ENCODE data around the gene NBAS. TPM values are rescaled to one million over a fixed set of nuclear protein-coding genes. Genes with fewer than 3 reads are reported as not detected.

Gene NBAS
- total and polyA plus RNA-seq, 9 of the 15 experiments (the other 6 are each of a cell fraction or from before 2014, with no cell fraction given), result 15.3 to 94.4 (median 69.9) TPM

DNA sequence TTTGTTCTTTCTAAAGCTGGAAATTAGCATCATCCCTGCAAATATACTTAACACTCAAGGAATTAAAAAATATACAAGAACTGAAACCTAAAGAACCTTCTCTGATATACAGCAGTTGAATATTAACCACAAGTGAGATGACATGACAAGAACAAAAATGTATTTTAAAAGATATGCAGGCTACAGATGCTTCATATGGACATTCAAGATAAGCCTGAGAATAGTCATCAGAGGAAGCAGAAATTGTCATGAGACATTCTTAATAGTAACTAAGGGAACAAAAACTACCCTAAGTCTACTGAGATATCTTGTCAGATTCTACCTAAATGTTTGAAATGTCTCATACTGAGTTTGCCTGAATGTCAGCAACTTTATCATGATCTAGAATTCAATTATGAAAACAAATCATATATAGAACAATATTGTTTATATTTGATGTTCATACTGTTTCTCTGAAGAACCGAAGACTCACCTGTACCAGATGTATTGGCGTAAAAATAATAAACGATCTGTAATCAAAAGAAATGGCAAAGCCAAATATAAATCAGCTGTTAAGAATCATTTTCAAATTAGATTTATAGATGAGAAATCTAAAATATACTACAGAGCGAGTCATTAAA lies 4.7 kb downstream of the NBAS start (continued):
- TF ChIP-seq ATF1 (CRISPR knock-in tag; IDR thresholded peaks at IDR 0.05), result no peak
- TF ChIP-seq ATF1 (tag; IDR thresholded peaks at IDR 0.05), result peak; percentile 37; the same call in 1 of the 2 replicates
- no peak for TF ChIP-seq ZNF551 (CRISPR knock-in tag; IDR thresholded peaks at IDR 0.05)
- no peak for TF ChIP-seq XRCC5 (IDR thresholded peaks at IDR 0.05; ENCODE audit: low read depth, low read length)
- TF ChIP-seq ZNF212 (CRISPR knock-in tag; IDR thresholded peaks at IDR 0.05), result no peak
- no peak for TF ChIP-seq POLR2G (IDR thresholded peaks at IDR 0.05; ENCODE audit: low read depth, low read length)
- TF ChIP-seq, protein P1, sequence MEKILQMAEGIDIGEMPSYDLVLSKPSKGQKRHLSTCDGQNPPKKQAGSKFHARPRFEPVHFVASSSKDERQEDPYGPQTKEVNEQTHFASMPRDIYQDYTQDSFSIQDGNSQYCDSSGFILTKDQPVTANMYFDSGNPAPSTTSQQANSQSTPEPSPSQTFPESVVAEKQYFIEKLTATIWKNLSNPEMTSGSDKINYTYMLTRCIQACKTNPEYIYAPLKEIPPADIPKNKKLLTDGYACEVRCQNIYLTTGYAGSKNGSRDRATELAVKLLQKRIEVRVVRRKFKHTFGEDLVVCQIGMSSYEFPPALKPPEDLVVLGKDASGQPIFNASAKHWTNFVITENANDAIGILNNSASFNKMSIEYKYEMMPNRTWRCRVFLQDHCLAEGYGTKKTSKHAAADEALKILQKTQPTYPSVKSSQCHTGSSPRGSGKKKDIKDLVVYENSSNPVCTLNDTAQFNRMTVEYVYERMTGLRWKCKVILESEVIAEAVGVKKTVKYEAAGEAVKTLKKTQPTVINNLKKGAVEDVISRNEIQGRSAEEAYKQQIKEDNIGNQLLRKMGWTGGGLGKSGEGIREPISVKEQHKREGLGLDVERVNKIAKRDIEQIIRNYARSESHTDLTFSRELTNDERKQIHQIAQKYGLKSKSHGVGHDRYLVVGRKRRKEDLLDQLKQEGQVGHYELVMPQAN (IDR thresholded peaks at IDR 0.05; ENCODE audit: borderline replicate concordance), result no peak
- TF ChIP-seq PBX2 (CRISPR knock-in tag; IDR thresholded peaks at IDR 0.05; ENCODE audit: low read depth), result no peak
- TF ChIP-seq PBX2 (tag; conservative IDR thresholded peaks at IDR 0.05; ENCODE audit: low read depth), result peak; percentile 70
- 0 out of 4 replicates have a peak, but pooled peaks of 1 of the 2 experiments have one; percentile 4 for TF ChIP-seq RAD21 (CRISPR knock-in tag; conservative IDR thresholded peaks at IDR 0.05 in 1 of 2, IDR thresholded peaks at IDR 0.05 in 1 of 2)
- peak; percentile 81 for TF ChIP-seq JUN (IDR thresholded peaks at IDR 0.05; ENCODE audit: borderline replicate concordance, low read depth, low read length)
- no peak for TF ChIP-seq JUN (CRISPR knock-in tag; IDR thresholded peaks at IDR 0.05; ENCODE audit: borderline replicate concordance)
- TF ChIP-seq, protein P2, sequence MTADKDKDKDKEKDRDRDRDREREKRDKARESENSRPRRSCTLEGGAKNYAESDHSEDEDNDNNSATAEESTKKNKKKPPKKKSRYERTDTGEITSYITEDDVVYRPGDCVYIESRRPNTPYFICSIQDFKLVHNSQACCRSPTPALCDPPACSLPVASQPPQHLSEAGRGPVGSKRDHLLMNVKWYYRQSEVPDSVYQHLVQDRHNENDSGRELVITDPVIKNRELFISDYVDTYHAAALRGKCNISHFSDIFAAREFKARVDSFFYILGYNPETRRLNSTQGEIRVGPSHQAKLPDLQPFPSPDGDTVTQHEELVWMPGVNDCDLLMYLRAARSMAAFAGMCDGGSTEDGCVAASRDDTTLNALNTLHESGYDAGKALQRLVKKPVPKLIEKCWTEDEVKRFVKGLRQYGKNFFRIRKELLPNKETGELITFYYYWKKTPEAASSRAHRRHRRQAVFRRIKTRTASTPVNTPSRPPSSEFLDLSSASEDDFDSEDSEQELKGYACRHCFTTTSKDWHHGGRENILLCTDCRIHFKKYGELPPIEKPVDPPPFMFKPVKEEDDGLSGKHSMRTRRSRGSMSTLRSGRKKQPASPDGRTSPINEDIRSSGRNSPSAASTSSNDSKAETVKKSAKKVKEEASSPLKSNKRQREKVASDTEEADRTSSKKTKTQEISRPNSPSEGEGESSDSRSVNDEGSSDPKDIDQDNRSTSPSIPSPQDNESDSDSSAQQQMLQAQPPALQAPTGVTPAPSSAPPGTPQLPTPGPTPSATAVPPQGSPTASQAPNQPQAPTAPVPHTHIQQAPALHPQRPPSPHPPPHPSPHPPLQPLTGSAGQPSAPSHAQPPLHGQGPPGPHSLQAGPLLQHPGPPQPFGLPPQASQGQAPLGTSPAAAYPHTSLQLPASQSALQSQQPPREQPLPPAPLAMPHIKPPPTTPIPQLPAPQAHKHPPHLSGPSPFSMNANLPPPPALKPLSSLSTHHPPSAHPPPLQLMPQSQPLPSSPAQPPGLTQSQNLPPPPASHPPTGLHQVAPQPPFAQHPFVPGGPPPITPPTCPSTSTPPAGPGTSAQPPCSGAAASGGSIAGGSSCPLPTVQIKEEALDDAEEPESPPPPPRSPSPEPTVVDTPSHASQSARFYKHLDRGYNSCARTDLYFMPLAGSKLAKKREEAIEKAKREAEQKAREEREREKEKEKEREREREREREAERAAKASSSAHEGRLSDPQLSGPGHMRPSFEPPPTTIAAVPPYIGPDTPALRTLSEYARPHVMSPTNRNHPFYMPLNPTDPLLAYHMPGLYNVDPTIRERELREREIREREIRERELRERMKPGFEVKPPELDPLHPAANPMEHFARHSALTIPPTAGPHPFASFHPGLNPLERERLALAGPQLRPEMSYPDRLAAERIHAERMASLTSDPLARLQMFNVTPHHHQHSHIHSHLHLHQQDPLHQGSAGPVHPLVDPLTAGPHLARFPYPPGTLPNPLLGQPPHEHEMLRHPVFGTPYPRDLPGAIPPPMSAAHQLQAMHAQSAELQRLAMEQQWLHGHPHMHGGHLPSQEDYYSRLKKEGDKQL (CRISPR knock-in tag; IDR thresholded peaks at IDR 0.05; ENCODE audit: borderline replicate concordance), result no peak
- TF ChIP-seq ZBTB17 (CRISPR knock-in tag; IDR thresholded peaks at IDR 0.05), result 0 out of 2 replicates have a peak, but pooled peaks have one; percentile 20
- TF ChIP-seq ZNF778 (CRISPR knock-in tag; IDR thresholded peaks at IDR 0.05), result no peak
- no peak for TF ChIP-seq TEAD2 (tag; IDR thresholded peaks at IDR 0.05)
- no peak for TF ChIP-seq ERF (CRISPR knock-in tag; IDR thresholded peaks at IDR 0.05)
- no peak for TF ChIP-seq ELF4 (CRISPR knock-in tag; IDR thresholded peaks at IDR 0.05)

Measured in K562 (cell line).